Heart right ventricle (tissue), 16 donors: ENCODE results near the gene SHROOM3. TPM values are rescaled to one million over a fixed set of nuclear protein-coding genes. Genes with fewer than 3 reads are reported as not detected.
A peak's percentile ranks its signal among the peaks of the same experiment; 100 is the strongest.

Source experiments
- ATAC-seq, 8 donors: fragments of 200-7000 bp; cut with Tn5 transposase; one replicate each; pipeline ENCODE4 v1.9.1; 2020; ENCODE audit warnings: mild to moderate bottlenecking in 8 of 8, moderate library complexity in 8 of 8, moderate number of reproducible peaks in 1 of 8
- DNase-seq, 2 donors: peaks; one replicate each; pipeline ENCODE4 v3.0.0-alpha.2; 2020
- H3K27ac ChIP-seq, 10 donors: fragments of 200-600 bp; sonication (generic) in 2 of 10; one replicate each; pipeline versions ENCODE4 v1.5.0 to v1.8.0; 2020 to 2022; ENCODE audit warnings: mild to moderate bottlenecking in 3 of 10
- H3K27me3 ChIP-seq, 7 donors: fragments of 200-600 bp; one replicate each; pipeline ENCODE4 v1.8.0; 2021 to 2022; ENCODE audit warnings: mild to moderate bottlenecking in 2 of 7
- H3K36me3 ChIP-seq, 9 donors: fragments of 200-600 bp; sonication (generic) in 1 of 9; one replicate each; pipeline versions ENCODE4 v1.5.0 to v1.8.0; 2020 to 2022; ENCODE audit warnings: mild to moderate bottlenecking in 2 of 9
- H3K4me1 ChIP-seq, 9 donors: fragments of 200-600 bp; sonication (generic) in 1 of 9; one replicate each; pipeline versions ENCODE4 v1.5.0 to v1.8.0; 2020 to 2022; ENCODE audit warnings: mild to moderate bottlenecking in 4 of 9
- H3K4me3 ChIP-seq, 10 donors: fragments of 200-600 bp; sonication (generic) in 2 of 10; one replicate each; pipeline versions ENCODE4 v1.5.0 to v1.8.0; 2020 to 2022; ENCODE audit warnings: mild to moderate bottlenecking in 7 of 10, moderate library complexity in 2 of 10
- H3K9me3 ChIP-seq, 11 donors: fragments of 200-600 bp in 10 of 11; sonication (generic) in 2 of 11; one replicate each; pipeline versions ENCODE4 v1.5.0 to v1.8.0; 2013 to 2022; ENCODE audit warnings: mild to moderate bottlenecking in 2 of 11, control low read depth in 1 of 11, moderate library complexity in 1 of 11
- WGBS, 2 donors: extraction: QIAGEN DNeasy Blood & Tissue Kit; methylation state at CpG; one replicate each; pipeline ENCODE4 v1.1.7; 2013; ENCODE audit warnings: inconsistent platforms in 1 of 2; 5-methylcytosine and 5-hydroxymethylcytosine counted together
- intact Hi-C, 10 donors: fragments of 100-400 bp; cut with DNase I; formaldehyde crosslinking; loops; one replicate each; pipeline versions ENCODE4 v1.11.1 to v1.14.2; 2022
- polyA plus RNA-seq, 2 donors: library from polyadenylated mRNA; stranded (reverse); fragments of 200-250 nt; gene quantifications; one replicate each; pipeline ENCODE4 v1.2.3, GENCODE V29; 2013
- total RNA-seq, 10 donors: library from RNA; stranded (reverse); fragmentation: NEBNext Ultra II Directional in 3 of 10; extraction: Animal tissue kit (Norgen Biotek cat#: 25700) in 3 of 10; gene quantifications; one replicate each; pipeline versions ENCODE4 v1.2.1 to v1.2.4, GENCODE V29; 2021 to 2023
- TF ChIP-seq, protein P1 (sequence below), 9 donors: fragments of 200-600 bp; sonication (generic) in 2 of 9; IDR thresholded peaks; one replicate each; pipeline versions ENCODE4 v1.5.0 to v1.8.0; 2021 to 2022; ENCODE audit warnings: antibody characterized with exemption in 9 of 9, mild to moderate bottlenecking in 5 of 9, moderate library complexity in 1 of 9
- donor health status: Arrhythmogenic right ventricular cardiomyopathy.
- donor health status: ischemic (EF 13 %, LVEDD 7.1; RV severe dilation, severe dysfunction).
- donor health status: healthy with polysubstance abuse.
- donor health status: DM: no; HTN: yes; CAD: no.
- donor health status: DM: no; HTN: no; CAD: no.
- donor health status: ischemic (EF 25% LVEDD 6.9; RV normal size, moderate dysfunction).
- donor health status: ischemic (EF 25% LVEDD 5.7; RV mildly dilated, moderate dysfunction).
- donor health status: healthy.
- donor health status: DM: yes; HTN: yes; CAD: no.
- donor health status: Ischemic cardiomyopathy.
- donor health status: ischemic (EF 35%, LVEDD 5.7; RV mildly dilated, moderate dysfunction).
- donor health status: nonischemic (EF 11% LVEDD 7.7; RV severe dilation, severe dysfunction).
- donor health status: DM: yes; HTN: yes; CAD: no.
- donor health status: PGD.
- donor health status: ischemic (EF 29% LVEDD 5.4; RV normal size, mild dysfunction).
- donor health status: nonischemic (EF 23%, LVEDD 6.1; RV moderate dilation, normal function).

Gene SHROOM3
- total and polyA plus RNA-seq, 12 donors = 1.7 to 33.3 (median 15.9) TPM

DNA sequence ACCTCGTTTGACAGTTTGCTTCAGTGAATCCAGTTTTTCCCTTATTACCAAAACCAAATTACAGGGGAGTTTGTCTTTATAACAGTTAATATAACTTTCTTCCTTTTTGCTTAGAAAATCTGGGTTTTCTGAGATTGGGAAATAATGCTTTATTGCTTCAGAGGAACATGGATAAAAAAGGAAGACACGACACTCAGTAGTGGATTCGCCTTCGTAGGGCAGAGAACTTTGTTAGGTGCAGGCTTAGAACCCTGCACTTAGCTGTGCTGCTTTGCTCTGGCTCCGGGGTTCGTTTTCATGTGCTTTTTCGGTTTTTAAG, 274.7 kb downstream of the SHROOM3 start:
- intact Hi-C loops = no loop called here
- no peak for ATAC-seq
- 82 to 84% methylated on average over 7 of the region's 7 CpGs for WGBS, 2 donors
- H3K4me3 ChIP-seq = no peak overlapping the region
- H3K9me3 ChIP-seq = no peaks in the 10 kb centered on the region
- TF ChIP-seq, protein P1, sequence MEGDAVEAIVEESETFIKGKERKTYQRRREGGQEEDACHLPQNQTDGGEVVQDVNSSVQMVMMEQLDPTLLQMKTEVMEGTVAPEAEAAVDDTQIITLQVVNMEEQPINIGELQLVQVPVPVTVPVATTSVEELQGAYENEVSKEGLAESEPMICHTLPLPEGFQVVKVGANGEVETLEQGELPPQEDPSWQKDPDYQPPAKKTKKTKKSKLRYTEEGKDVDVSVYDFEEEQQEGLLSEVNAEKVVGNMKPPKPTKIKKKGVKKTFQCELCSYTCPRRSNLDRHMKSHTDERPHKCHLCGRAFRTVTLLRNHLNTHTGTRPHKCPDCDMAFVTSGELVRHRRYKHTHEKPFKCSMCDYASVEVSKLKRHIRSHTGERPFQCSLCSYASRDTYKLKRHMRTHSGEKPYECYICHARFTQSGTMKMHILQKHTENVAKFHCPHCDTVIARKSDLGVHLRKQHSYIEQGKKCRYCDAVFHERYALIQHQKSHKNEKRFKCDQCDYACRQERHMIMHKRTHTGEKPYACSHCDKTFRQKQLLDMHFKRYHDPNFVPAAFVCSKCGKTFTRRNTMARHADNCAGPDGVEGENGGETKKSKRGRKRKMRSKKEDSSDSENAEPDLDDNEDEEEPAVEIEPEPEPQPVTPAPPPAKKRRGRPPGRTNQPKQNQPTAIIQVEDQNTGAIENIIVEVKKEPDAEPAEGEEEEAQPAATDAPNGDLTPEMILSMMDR (IDR thresholded peaks at IDR 0.05) = no peak
- peaks cover 0 to 13% (median 0%) of the 10 kb centered on the region in 9 donors for H3K36me3 ChIP-seq
- DNase-seq = no peak
- peak overlapping the region in 4 of 10 donors; percentile 19 to 33 (median 22) for H3K27ac ChIP-seq
- H3K27me3 ChIP-seq = peaks cover 0 to 5% (median 0%) of the 10 kb centered on the region in 7 donors
- H3K4me1 ChIP-seq = peaks cover 0 to 29% (median 14%) of the 10 kb centered on the region in 9 donors

DNA sequence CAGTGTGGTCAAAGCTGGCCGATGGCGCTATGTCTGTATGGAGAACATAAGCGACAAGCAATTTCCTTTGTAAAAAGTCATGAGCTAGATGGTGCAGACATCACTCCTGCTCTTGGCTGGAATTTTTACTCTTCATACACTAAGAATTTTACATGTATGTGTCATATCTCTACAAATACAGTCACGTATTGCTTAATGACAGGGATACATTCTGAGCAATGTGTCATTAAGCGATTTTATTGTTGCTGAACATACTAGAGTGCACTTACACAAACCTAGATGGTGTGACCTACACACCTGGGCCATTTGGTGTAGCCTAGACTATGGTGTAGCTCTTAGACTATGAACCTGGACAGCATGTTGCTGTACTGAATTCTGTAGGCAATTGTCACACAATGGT, 277.5 kb downstream of the SHROOM3 start:
- H3K4me3 ChIP-seq = no peak overlapping the region
- DNase-seq (no peak), ATAC-seq (no peak)
- peaks cover 0 to 5% (median 0%) of the 10 kb centered on the region in 7 donors for H3K27me3 ChIP-seq
- TF ChIP-seq, protein P1 (IDR thresholded peaks at IDR 0.05) = no peak
- WGBS, 2 donors = 95 to 99% methylated on average over 5 of the region's 5 CpGs
- H3K36me3 ChIP-seq = peaks cover 0 to 13% (median 0%) of the 10 kb centered on the region in 9 donors
- intact Hi-C loops = no loop called here
- H3K27ac ChIP-seq = no peak overlapping the region
- peaks cover 0 to 29% (median 11%) of the 10 kb centered on the region in 9 donors for H3K4me1 ChIP-seq
- H3K9me3 ChIP-seq = no peaks in the 10 kb centered on the region

DNA sequence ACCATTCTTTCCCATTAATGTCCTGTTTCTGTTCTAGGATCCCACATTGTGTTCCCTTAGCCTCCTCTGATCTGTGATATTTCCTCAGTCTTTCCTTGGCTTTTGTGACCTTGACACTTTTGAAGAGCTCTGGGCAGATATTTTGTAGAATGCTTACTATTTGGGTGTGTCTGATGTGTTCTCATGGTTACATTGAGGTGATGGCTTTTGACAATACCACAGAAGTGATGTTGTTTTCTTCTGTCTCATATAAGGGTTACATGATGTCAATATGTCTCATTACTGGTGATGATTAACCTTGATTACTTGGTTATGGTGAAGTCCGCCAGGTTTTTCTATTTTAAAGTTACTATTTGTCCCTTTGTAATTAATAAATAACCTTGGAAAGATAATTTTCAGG, 279.2 kb downstream of the SHROOM3 start:
- TF ChIP-seq, protein P1 (IDR thresholded peaks at IDR 0.05) = no peak

DNA sequence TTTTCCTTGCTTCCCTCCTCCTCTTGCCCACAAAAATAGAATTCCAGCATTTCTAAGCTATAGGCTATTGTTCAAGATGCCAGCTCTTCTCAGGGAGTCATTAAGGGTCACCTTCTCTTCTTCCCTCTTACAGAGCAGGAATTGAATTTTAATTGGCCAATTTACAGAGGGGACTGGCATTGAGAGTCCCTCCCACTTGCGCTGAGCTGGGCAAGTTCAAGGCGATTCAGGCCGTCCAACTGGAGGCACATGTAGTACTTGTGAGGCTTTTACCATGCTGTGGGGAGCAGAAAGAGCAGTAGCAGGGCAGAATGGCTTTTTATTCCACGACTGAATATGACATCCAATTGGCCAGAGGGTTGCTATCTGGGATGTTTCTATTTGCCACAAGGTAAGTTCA, 281.0 kb downstream of the SHROOM3 start:
- Histone ChIP-seq H3K4me3 (no peak overlapping the region), H3K27me3 (peaks cover 0 to 5% (median 0%) of the 10 kb centered on the region in 7 donors), H3K27ac (no peak overlapping the region), H3K4me1 (peaks cover 0 to 16% (median 0%) of the 10 kb centered on the region in 9 donors), H3K36me3 (peaks cover 0 to 6% (median 0%) of the 10 kb centered on the region in 9 donors), H3K9me3 (no peaks in the 10 kb centered on the region)
- WGBS, 2 donors = 89 to 92% methylated on average over 4 of the region's 4 CpGs
- TF ChIP-seq, protein P1 (IDR thresholded peaks at IDR 0.05) = no peak
- intact Hi-C loops = no loop called here
- DNase-seq = no peak
- ATAC-seq = no peak

More for the DNA sequence above, 279.2 kb downstream of the SHROOM3 start:
- peaks cover 0 to 5% (median 0%) of the 10 kb centered on the region in 7 donors for H3K27me3 ChIP-seq
- H3K36me3 ChIP-seq = peaks cover 0 to 13% (median 0%) of the 10 kb centered on the region in 9 donors
- 74 to 88% methylated on average over 1 of the region's 1 CpG for WGBS, 2 donors
- no peak for ATAC-seq
- H3K4me3 ChIP-seq = no peak overlapping the region
- peaks cover 0 to 15% (median 6%) of the 10 kb centered on the region in 9 donors for H3K4me1 ChIP-seq
- no peak overlapping the region for H3K27ac ChIP-seq
- DNase-seq = no peak
- no peaks in the 10 kb centered on the region for H3K9me3 ChIP-seq
- intact Hi-C loops = no loop called here
